Measurements from ENCODE around the gene SLC26A8.
"Not testable (repeated sequence)": the region's sequence is repeated elsewhere in the genome, so short reads cannot be mapped to it uniquely, and the experiment has no call there.

The SLC26A8 gene

DNA sequence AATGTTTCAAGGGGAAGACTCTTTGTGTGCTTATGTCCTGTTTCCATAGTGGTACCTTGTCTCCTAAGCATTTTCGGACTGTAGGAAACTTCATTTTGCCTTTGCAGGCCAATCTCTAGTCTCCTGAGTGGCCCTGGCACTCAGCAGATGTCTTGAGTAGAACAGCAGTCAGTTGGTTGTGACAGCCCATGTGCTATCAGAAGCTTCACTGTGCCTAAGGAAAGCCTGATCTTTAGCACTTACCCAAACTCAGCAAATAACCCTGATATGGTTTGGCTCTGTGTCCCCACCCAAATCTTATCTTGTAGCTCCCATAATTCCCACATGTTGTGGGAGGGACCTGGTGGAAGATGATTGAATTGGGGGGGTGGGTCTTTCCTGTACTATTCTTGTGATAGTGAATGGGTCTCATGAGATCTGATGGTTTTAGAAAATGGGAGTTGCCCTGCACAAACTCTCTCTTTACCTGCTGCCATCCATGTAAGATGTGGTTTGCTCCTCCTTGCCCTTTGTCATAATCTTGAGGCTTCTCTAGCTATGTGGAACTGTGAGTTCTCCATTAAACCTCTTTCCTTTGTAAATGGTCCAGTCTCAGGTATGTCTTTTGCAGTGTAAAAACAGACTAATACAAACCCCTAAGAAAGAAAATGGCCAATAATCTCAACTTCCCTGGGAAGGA is 87.6 kb downstream of the SLC26A8 start:
- no peak for DNase-seq (ENCODE audit: low read depth)
- no peak overlapping the region for H3K4me3 ChIP-seq (ENCODE audit: low read depth, low read length)
- TF ChIP-seq, protein P1, sequence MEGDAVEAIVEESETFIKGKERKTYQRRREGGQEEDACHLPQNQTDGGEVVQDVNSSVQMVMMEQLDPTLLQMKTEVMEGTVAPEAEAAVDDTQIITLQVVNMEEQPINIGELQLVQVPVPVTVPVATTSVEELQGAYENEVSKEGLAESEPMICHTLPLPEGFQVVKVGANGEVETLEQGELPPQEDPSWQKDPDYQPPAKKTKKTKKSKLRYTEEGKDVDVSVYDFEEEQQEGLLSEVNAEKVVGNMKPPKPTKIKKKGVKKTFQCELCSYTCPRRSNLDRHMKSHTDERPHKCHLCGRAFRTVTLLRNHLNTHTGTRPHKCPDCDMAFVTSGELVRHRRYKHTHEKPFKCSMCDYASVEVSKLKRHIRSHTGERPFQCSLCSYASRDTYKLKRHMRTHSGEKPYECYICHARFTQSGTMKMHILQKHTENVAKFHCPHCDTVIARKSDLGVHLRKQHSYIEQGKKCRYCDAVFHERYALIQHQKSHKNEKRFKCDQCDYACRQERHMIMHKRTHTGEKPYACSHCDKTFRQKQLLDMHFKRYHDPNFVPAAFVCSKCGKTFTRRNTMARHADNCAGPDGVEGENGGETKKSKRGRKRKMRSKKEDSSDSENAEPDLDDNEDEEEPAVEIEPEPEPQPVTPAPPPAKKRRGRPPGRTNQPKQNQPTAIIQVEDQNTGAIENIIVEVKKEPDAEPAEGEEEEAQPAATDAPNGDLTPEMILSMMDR (IDR thresholded peaks at IDR 0.05; ENCODE audit: insufficient read depth, low read depth, low read length, missing control alignments) = no peak

DNA sequence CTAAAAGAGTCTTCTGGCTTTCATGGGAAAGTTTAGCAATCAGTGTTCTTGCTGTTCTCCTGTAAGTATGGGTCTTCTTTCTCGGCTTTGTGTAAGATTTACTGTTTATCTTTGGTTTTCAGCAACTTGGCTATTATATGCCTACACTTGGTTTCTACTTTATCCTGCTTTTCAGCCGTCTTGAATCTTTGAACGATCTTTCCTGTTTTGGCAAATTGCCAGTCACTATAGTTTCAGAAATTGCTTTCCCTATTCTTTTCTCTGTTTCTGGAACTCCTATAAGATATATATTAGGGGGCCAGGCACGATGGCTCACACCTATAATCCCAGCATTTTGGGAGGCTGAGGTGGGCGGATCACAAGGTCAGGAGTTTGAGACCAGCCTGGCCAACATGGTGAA is 89.0 kb downstream of the SLC26A8 start:
- TF ChIP-seq, protein P1 (IDR thresholded peaks at IDR 0.05; ENCODE audit: insufficient read depth, low read depth, low read length, missing control alignments) = no peak
- DNase-seq (ENCODE audit: low read depth) = no peak
- no peak overlapping the region for H3K4me3 ChIP-seq (ENCODE audit: low read depth, low read length)

DNA sequence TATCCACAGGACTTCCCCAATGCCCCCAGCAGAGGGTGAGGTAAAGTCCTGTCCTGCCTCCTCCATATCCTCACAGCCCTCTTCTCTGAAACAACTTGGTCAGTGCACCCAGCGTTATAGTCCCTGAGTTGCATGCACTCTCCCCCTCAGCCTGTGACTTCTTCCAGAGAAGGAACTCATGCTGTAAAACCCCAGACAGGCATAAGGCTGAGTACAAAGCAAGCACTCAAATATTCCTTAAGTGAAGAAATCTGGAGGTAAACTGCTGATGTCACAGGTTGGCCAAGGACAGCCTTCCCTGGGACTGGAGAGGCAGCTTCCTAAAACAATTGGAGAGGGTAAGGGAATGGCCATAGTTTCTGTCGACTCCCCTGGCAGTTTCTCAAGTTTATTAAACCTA is 90.6 kb downstream of the SLC26A8 start:
- H3K4me3 ChIP-seq (ENCODE audit: low read depth, low read length) = no peak overlapping the region
- no peak for DNase-seq (ENCODE audit: low read depth)
- TF ChIP-seq, protein P1 (IDR thresholded peaks at IDR 0.05; ENCODE audit: insufficient read depth, low read depth, low read length, missing control alignments) = no peak

- not testable (repeated sequence) for DNase-seq (ENCODE audit: low read depth); H3K4me3 ChIP-seq (ENCODE audit: low read depth, low read length)
These were observed 92.6 kb downstream of the SLC26A8 start for GRCh38 chr6:35931873-35932272.

DNA sequence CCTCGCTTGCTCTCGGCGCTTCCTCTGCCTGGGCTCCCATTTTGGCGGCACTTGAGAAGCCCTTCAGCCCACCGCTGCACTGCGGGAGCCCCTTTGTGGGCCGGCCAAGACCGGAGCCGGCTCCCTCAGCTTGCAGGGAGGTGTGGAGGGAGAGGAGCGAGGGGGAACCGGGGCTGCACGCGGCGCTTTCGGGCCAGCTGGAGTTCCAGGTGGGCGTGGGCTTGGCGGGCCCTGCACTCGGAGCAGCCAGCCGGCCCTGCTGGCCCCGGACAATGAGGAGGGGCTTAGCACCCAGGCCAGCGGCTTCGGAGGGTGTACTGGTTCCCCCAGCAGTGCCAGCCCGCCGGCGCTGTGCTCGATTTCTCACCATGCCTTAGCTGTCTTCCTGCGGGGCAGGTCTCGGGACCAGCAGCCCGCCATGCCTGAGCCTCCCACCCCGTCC is 93.3 kb downstream of the SLC26A8 start:
- no peak for DNase-seq (ENCODE audit: low read depth)
- H3K4me3 ChIP-seq (ENCODE audit: low read depth, low read length) = no peak overlapping the region
- TF ChIP-seq, protein P1 (IDR thresholded peaks at IDR 0.05; ENCODE audit: insufficient read depth, low read depth, low read length, missing control alignments) = no peak

- DNase-seq (ENCODE audit: low read depth) = no peak
- H3K4me3 ChIP-seq (ENCODE audit: low read depth, low read length) = no peak overlapping the region
- TF ChIP-seq, protein P1 (IDR thresholded peaks at IDR 0.05; ENCODE audit: insufficient read depth, low read depth, low read length, missing control alignments) = no peak
These were observed 94.8 kb downstream of the SLC26A8 start for GRCh38 chr6:35929601-35930000.

- no peak for DNase-seq (ENCODE audit: low read depth)
- H3K4me3 ChIP-seq (ENCODE audit: low read depth, low read length) = no peak overlapping the region
- TF ChIP-seq, protein P1 (IDR thresholded peaks at IDR 0.05; ENCODE audit: insufficient read depth, low read depth, low read length, missing control alignments) = no peak
These were observed 97.8 kb downstream of the SLC26A8 start for GRCh38 chr6:35926509-35927215.
